CD4-positive, alpha-beta T cell treated with Interleukin-17A for 1 hour (primary cell): Measurements from ENCODE around the gene ST6GALNAC3.

Experiments used
- DNase-seq: peaks from one replicate; pipeline ENCODE4 v3.0.0-alpha.2; 2020

The ST6GALNAC3 gene

DNA sequence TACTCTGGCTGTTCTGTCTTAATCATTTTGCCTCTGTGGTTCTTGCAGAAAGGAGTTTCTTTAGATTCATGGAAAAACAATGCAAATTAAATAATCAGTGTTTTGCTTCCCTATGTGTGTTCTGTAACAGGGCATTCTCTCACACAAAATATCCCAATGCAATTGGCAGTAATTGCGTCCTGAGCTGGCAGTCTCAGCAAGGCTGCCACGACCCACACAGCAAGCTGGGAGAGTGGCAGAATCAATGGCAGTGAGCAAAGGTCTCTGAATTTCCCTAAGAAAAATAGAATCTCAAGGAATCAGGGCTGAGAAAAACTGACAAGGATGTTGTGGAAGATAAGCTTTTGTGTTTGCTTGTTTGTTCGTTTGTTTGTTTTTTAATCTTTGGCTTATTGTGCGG, 594.6 kb downstream of the ST6GALNAC3 start:
- DNase-seq = no peak

DNA sequence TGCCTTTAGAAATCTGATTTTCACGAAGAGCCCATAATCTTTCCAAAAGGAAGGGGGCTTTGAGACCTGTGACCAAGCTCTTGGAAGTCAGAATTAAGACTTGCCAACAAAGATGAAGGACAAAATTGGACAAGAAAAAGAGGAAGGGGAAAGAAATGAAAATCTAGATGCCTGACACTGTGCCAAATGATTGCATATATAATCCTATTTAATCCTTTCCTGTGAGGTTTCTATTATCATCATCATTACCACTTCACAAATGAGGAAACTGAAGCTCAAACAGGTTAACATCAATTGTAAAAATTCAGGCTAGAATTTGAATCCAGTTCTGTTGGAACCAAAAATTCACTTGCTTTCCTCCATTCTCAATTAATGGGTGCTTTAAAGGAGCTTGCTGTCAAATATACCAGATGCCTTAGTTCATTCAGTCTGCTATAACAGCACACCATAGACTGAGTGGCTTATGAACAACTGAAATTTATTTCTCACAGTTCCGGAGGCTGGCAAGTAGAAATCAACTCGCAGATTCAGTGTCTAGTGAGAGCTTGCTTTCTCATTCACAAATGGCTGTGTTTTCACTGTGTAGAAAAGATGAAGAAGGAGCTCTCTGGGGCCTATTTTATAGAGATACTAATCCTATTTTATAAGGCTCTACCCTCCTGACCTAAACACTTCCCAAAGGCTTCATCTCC, 595.2 kb downstream of the ST6GALNAC3 start:
- DNase-seq = no peak

DNA sequence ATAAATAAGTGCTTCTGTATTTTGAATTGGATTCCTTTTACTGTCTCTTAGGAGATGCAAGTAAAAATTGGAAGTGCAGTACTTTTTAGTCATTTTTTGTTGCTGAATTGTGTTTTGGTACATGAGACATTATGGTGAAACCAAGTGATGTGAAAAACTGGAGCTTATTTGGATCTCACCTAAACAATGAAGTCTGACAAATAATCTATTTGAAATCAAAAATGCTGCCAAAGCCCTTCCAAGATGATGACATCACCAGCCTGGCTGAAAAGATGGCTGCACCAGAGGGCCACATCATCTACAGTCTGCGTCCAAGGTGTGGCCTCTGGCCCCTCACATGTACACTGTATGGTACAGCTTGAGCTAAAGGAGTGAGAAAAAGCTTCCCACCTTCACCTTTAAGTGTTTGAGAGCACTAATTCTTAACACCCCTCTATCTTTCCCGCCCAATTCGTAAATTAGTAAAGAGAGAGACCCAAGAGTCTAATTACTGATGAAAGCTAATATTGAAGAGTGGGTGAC, 600.2 kb downstream of the ST6GALNAC3 start:
- DNase-seq = no peak

DNA sequence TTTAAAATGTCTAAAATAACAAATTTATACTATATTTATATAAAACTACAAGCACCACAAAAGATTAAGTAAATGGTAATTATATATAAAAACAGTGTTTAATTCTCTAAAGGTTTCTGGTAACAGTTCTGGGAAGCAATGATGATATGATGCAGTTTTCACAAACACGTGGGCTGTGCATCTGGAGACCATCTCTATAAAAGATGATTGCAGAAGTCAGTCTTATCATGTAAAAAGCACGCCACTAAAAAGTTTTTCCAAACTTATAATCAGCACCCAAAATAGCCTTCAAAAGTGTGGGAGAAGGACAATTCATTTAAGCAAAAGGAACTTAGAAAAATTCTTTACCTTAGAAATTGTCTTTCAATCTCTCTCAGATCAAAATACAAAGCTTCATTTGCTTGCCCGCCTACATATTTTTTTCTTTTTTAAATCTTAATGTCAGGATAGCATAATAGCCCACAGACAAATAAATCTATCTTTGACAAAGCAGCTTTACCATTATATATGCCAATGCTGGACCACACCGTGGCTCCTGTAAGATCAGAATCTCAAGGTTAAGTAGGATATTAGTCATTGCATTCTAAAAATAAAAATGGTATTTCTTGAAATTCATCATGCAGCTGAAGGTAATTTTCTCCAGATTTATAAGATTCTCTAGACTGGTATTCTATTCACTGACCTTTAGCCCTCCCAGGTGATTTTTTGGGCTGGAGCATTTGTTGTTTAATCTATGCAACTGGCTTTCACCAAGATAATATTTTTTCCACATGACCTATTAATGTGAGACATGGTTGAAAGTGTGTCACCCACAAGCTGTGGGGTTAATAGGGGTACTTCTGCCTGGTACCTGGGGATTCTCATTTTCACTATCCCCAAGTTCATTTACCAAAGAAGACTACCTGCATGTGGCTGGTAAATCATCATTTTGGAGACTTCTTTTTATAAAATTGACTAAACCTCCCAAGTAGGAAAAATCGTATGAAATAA, 603.2 kb downstream of the ST6GALNAC3 start:
- DNase-seq = no peak

DNA sequence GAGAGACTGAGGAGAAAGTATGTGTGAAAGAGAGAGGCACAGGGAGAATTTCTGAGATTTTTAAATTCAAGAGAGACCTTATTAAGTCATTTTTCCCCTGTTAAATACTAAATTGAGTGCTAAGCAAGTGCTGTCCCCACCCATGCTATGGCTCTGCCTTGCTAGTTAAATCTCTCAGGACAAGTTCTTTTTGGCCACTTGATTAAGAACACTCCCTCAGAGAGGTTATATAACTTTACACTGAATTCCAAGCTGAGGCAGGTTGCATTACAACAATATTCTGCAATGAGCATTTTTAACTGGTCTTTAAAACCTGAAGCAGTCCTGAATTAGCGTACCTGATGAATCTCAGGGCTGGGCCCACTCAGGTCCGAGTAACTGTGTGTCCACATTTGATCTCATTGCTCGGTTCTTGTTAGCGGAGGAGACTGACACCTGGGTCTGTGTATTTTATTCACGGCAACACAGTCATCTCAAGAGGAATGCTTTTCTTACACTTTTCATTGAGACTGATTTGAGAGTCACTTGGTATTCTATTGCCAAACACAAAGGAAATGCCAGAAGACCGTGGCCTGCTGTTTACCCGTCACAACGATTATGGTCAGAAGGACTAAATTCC, 605.1 kb downstream of the ST6GALNAC3 start:
- DNase-seq = no peak

DNA sequence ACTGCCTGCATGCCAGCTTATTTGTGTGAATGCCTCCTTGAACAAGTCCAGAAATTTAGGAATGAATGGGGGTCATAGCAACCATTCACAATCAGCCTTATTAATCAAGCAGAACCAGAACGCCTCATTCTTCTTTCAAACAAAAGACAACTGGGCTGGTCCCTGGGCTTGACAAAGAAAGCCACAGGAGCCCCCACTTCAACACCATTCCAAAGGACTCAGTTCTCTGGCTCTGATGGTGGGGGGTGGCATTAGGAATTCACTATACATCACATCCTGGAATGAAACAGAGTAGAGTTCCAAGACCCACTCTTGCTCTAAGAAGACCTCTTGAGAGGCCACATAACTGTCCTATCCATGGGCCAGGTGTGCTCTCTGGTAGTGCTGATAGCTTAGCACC, 606.1 kb downstream of the ST6GALNAC3 start:
- no peak for DNase-seq

DNA sequence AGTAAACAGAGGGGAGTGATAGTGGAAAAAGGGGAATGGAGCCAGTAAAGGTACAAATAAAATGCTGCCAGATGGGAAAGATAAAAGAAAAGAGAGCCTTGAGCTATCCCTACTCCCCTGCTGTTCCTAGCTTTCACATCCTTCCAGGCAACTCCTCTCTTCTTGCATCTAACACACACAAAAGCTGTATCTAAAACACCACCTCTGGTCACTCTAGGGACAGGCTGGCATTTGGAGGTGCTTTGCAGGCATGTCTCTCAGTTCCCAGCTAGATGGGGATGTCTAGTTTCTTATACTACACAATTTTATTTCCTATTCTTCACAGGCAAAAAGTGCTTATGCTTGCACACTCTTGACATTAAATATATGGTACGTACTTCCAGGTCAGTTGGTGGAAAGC, 607.6 kb downstream of the ST6GALNAC3 start:
- DNase-seq = no peak
